MM.1S (cell line): ENCODE data around the gene TMEM232.

ENCODE experiments used
- EZH2 ChIP-seq: fragments of 300-600 bp; sonication (generic); optimal IDR thresholded peaks from 2 replicates; pipeline ENCODE3; 2017; ENCODE audit warnings: low read depth, mild to moderate bottlenecking, antibody characterized with exemption, low read length, mixed read lengths
- EZH2phosphoT487 ChIP-seq: fragments of 300-600 bp; sonication (generic); IDR thresholded peaks from 2 replicates; pipeline ENCODE4 v1.6.1; 2018; ENCODE audit warnings: antibody characterized with exemption, low read length

- TF ChIP-seq EZH2phosphoT487: no peak
- TF ChIP-seq EZH2: no peak
Observed at GRCh38 chr5:110588286-110588980, 138.0 kb downstream of the TMEM232 start.
